ENCODE data around the gene PRCC.
"Not testable (repeated sequence)": the region's sequence is repeated elsewhere in the genome, so short reads cannot be mapped to it uniquely, and the experiment has no call there.

PRCC gene

DNA sequence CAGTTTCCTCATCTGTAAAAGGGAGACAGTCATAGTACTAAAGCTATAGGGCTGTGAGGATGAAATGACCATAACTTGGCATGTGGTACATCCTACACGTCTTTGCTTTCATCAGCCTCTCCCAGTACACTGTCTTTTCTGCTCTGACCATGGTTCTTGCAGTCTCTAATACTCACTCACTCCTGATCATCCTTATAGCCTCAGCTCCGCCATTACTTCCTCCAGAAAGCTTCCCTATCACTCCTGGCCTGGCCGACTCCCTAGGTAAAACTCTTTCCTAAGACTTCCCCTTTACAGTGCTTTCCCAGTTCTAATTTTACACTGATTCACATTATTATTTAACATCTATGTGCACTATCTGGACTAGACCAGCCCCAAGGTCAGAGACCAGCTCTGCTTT is 21.5 kb upstream of the PRCC start:
- no peak for DNase-seq

DNA sequence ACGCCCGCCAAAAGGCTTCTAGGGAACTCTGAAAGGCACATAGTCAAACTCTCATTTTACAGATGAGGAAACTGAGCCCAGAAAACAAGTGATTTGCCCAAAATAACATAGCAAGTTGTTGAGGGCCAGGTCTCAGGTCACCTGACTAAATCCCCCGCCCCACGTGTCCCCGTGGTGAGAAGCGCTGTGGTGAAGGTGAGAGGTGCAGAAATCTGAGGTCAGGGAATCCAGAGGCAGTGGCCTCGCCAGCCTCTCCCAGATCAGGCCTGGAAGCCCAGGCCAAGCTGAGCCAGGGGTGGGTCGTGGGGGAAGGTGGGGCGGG is 21.0 kb upstream of the PRCC start:
- DNase-seq = no peak

DNA sequence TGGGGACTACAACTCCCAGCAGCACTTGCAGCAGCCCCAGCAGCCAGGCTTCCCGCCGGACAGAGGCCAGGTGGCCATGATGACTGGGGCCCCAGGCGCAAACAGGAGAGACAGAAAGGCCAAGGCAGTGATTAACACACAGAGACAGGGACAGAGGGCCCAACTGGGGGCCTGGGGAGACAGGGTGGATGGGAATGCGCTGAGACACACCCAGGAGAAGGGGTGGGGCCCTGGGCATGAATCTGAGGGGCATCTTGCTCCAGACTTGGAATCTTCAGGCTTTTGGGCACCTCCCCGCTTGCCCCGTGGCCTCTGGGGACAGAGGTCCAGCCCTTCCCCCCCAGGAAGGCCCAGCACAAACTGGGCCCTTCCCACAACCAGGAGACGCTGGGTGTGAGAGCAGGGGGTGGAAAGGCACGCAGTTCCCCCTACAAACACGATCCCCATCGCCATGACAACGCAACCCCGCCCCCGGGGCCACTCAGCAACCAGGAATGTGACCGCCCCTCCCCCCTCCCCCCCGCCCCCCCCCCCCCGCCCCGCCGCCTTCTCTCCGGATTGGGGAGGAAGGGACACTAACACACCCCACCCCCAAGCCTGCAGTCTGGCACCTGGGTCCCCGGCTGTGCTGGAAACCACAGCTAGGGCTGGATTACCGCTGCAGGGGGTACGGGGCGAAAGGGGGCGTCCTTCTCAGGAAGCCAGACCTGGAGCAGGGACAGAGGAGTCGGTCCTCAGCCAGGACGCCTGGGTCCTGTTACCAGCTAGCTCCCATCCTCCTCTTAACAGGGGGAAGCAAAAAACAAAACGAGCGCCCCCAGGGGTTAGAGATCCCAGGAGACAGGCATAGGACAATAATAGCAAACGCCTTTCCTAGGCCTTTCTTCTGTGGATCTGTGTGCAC is 20.4 kb upstream of the PRCC start:
- peak; percentile 62 for DNase-seq

DNA sequence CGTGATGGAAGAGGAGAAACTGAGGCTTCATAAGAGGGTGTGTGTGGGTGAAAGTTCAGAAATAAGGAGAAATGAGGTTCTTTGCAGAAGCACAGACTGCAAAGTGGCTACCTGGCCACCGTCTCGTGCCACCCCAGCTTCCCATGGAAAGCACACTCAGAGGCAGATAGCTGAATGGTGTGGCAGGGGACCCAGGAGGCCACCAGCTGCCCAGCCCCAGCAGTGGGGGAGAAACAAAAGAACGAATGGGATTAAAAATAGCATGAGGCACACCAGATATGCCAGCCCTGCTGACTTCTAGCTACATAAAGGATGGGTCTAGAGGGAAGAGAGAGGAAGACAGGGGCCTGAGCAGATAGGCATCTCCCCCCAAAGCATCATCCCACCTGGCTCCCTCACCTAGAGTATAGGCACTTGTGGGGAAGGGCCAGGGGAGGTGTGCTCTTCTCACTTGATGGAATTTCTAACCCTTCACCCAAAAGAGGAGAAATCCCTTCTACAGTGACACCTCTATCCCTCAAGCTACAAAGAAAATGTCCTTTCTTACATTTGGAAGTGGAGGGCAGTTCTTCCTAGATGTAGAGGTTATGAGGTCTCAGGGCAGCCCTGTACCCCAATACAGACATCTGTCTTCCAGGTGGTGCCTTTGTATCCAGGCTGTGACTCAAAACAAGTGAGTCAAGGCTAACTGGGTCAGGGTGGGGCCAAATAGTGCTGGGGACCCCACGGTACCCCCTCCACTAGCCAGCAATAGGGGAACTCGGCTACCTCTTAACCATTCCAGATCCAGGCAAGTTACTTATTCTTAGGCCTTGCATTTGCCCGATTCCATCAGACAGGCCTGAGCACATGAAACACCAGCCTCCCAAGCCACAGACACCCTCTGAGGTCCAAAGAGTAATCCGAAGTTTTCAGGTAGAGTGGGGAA is 19.3 kb upstream of the PRCC start:
- no peak for DNase-seq

DNA sequence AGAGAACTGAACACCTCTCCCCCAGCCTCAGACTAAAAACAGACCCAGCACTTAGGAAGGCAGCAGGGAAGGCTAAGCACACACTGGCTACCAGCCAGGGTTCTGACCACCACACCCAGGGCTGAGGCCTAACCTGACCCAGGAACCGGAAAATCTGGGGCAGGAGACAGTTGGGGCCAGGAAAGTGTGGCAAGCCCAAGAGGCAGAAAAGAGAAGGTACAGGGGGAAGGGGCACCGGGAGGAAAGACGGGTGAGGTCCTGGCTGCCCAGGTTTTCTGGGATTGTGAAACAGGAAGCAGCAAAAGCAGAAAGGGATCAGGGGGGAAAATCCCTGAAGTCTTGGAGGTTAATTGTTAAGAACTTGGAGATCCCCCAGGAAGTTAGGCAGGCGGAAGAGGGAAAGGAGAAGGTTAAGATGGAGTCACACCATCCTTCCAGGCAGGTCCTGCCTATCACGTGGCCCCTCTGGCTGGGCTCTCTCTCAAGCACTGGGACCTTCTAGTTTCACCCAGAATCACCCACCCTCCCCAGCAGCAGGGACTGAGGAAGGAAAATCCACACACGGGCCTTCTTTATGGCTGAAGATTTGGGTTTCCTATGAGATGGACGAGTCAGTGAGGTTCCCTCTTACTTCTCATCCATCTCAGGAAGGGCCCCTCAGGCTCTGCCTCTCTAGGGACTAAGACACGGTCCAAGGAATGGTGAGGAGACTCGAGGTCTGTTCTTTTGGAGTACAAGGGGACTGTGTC is 18.5 kb upstream of the PRCC start:
- no peak for DNase-seq

DNA sequence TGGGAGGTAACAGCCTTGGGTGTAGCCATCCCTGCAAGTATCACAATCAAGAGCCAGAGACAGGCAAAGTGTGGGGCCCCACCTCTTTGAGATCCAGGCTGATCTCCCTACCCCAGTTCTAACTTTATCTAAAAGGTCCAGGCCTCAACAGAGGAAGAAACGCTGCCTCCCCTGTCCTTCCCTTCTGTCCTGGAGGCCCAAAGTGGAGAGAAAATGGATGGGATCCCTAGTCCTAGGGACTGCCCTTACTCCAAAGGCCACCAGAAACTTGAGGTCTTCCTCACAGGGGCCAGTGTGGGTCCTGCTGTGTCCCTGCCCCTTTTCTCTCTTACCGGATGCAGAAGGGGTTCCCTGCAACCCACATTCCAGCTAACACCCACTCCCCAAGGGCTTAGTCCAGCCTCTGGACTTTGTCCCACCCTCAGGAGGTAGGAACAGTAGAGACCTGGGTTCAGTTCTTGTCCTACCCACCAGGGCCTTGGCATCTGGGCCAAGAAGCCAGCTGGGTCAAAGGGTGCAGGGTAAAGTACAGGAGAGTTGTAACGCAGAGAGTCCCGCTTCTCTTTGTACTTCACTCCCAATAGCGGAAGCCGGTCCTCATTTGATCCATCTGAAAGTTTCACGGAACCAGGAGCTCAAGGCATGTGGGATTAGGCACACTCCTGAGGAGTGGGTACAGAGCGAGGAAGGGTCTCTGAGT is 17.8 kb upstream of the PRCC start:
- DNase-seq = no peak

DNA sequence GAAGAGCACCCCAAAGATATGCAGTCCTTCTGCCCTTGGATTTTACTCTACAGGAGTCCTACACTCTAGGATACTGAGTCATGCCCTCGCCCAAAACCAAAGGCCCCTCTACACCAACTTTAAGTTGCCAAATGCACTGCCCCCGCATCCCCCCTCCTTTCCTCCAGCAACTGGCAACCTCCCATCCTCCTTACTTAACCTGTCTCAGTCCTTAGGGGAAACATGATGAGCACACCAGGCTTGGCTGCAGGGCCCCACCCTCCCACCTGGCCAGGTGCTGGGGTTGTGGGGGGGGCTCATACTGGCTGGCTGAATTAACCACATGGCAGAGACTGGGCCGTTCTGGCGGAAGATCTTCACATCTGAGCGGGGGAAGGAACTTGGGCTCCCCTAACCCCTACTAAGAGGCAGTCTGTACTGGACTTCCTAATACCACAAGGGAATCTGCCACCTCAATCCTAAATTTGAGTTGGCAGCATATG is 17.1 kb upstream of the PRCC start:
- DNase-seq = peak; percentile 62

DNA sequence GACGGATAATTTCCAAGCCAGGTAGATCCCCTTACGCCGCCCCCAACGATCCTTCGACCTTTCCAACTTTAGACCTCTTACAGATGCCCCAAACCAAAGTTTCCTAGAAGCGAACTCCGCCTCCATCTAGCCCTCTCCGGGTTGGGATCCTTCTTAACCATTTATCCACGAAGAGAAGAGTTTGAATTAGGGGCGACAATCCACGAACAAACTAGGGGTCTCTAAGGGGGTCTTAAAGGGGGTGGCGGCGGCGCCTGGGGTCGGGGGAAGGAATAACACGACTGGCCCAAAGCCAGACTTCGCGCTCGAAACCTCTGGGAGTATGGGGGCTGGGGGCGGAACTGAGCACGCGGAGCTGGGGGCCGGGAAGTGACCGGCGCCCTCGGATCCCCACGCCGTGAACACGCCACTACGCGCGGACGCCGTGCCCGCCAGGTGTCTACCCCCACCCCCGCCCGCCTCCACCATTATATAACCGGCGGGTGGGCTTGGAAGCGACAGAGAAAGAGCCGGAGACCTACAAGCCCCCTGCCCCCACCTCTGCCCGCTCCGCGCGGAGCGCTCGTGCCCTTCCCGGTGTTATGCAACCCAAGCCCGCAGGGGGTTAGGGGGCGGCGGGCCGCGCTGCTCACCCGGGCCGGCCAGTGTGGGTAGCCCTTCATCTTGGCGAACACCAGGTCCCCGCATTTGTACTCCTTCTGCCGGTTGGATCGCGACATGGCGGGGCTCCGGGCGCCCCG is 16.5 kb upstream of the PRCC start:
- peak; percentile 45 for DNase-seq

DNA sequence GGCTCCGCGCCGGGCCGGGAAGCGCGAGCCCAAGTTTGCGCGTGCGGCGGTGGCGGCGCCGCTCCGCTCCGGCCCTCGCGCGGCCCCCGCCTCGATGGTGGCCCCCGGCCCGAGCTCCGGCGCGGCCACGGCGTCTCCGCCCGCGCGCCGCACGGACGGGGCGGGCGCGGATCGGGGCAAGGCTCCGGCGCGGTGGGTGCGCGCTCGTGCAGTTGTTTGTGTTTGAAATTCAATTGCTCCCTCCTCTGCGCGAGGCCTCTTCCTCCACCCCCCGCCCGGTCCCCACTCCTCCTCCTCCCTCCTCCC is 15.9 kb upstream of the PRCC start, which contains the start of gene HDGF:
Gene HDGF (minus strand): TSS at position 225 of the 306 bp plus-strand sequence. CDS start 246 bp downstream, outside the sequence.
- DNase-seq = no peak

DNA sequence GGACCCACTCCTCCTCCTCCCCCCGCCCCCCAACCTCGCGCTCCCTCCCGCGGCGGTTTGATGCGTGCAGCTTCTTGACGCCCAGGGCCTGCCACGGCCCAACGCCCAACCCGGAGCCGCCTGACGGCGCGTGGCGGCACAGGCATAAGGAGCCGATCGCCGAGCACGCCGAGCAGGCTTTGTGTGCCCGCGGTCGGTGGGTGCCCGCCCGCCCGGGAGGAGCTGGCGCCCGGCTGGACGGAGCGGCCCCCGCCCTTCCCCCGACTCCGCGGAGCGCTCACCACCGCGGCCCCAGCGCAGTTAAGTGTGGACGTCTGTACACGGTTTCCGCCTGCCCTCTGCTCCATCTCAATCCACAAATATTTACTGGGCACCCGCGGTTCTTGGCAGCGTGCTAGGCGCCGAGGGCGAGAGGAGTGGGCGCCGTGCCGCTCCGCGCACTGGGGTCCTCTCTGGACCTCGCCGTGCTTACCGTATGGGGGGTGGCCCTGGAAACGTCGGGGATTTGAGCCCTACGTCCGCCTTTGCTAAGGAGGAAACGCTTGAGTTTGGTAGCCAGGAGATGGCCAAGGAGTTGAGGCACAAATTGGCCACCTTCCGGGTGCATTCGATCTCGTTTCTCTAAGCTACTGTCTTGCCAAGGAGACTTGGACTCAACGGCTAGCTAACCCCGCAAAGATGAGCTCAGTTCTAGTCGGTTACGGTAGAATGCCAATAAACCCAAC is 15.4 kb upstream of the PRCC start:
- DNase-seq = peak; percentile 97

DNA sequence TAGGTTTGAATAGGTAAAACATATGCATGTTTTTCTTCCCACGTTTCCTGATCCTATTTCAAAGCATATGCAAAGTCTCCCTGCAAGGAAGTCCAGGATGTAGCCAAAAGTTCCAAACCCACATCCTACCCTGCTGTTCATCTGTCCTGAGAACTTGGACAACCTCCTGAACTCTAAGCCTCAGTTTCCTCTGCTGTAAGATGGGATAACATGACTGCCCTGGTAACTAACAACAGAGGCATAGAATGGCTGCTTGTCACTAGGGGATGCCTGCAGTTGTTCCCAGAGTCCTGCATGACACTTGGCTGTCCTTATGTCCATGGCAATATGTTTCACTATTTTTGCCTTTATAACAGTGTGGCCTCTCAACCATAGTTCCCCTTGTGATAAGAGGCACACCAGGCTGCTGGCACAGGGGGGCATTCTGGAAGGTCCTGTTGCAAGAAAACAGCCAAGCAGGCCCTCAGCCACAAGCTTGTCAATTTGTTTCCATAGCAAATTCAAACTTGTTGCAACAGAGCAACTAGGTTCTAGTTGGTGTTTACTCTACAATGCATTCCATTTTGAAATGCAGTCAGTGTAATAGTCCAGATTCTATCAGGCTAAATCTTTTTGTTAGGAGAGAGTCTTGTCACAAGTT is 14.4 kb upstream of the PRCC start:
- DNase-seq = no peak

DNA sequence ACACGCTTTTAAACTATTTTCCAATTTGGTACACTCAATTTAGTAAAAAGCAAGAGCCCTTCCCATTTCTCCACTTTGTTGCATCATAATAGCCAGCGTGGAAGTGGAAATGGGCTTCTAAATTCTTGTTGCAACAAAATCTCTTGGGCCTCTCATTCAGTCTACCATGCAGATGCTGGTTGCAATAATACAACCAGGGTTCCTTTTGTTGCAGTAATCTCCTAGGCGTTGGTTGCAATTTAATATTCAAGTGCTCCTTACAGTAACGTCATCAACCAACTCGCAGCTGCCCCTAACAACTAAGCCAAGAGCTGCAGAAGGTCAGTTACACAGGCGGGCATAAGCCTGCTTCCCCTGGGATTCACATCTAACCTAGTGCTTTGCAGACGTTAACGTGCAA is 13.1 kb upstream of the PRCC start:
- no peak for DNase-seq

DNA sequence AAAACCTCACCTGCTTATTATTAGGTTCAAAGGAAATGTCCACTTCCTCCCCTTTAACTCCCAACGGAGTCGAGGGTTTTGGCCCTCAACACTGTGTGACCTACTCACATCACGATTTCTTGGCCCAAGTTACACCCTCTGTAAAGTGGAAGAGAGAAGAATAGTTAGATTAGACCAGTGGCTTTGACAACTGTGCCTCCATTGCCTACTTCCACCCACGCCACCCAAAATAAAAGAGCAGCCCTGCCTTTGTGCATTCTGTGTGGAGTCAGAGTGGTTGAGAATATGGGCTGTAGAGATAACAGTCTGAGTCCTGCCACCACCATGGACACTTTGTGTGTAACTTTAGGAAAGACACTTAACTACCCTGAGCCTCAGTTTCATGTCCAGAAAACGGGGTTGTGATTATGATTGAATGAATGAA is 11.8 kb upstream of the PRCC start:
- DNase-seq = no peak

DNA sequence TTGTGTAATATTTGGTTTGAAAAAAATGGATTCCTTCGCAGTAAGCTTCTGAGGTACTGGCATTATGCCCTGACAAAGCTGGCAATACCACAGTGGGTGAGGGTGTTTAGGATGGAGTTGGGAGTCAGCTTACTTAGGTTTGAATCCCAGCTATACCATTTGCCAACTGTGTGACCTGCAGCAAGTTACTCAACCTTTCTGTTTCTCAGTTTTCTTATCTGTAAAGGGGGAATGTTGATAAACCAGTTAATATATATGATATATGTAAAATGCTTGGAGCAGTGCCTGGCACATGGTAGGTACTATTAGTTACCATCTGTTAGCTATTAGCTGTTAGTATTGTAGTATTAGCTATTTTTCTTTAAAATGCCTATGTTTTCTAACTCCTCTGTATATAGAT is 11.0 kb upstream of the PRCC start:
- DNase-seq = no peak

DNA sequence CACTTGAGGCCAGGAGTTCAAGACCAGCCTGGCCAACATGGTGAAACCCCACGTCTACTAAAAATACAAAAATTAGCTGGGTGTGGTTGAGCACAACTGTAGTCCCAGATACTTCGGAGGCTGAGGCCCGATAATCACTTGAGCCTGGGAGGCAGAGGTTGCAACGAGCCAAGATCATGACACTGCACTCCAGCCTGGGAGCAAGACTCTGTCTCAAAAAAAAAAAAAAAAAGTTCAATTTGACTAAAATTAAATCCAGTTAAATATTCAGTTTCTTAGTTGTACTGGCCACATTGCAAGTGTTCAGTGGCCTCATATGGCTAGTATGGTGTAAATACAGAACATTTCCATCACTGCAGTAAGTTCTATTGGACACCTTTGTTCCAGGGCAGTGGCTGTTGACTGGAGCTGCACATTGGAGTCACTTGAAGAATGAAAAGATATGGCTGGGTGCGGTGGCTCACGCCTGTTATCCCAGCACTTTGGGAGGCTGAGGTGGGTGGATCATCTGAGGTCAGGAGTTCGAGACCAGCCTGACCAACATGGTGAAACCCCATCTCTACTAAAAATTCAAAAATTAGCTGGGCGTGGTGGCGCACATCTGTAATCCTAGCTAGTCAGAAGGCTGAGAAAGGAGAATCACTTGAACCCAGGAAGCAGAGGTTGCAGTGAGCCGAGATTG is 9.6 kb upstream of the PRCC start:
- DNase-seq = not testable (repeated sequence)

DNA sequence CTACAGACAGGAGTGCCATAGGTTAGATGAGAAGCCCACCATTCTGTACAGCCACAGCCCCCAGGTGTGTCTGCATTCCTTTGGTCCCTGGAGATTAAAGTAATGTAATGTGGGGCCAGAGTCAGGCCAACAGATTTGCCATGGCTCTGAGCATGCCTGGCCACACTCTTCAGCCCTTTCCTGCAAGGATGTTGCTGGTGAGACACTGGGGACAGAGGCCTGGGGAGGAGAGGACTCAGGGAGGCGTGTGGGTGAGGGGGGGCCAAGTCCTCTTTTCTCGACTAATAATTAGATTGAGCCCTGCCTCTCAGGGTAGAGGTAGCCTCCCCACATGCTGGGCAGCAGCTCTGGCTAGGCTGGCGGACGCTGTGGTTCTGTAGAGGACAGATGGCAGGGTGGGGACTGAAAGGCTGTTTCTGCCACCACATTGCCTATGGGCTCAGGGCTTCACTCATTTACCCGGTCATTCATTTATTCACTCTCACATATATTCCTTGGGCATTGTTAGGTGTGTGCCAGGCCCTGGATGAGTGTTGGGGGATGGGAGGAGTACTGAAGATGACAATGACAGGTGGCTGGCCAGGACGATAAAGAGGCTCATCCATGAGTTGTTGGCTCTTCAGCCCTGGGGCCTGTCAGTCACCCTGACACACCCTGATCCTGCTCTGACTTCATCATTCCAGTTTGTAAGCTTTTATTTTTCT is 7.1 kb upstream of the PRCC start:
- DNase-seq = no peak

DNA sequence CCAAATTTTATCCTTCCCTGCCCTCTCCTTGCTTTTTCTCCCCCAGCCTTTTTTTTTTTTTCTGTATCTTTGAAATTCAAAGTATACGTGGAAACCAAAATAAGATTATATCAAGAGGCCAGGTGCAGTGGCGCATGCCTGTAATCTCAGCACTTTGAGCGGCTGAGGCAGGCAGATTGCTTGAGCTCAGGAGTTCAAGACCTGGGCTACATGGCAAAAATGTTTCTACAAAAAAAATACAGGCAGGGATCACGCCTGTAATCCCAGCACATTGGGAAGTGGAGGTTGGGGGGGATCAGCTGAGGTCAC is 6.6 kb upstream of the PRCC start:
- DNase-seq = no peak

DNA sequence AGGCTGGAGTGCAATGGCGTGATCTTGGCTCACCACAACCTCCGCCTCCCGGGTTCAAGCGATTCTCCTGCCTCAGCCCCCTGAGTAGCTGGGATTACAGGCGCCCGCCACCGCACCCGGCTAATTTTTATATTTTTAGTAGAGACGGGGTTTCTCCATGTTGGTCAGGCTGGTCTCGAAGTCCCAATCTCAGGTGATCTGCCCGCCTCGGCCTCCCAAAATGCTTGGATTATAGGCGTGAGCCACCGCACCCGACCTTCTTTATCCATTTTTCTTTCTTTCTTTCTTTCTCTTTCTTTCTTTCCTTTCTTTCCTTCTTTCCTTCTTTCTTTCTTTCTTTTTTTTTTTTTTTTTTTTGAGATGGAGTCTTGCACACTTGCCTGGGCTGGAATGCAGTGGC is 2.2 kb upstream of the PRCC start:
- not testable (repeated sequence) for DNase-seq

DNA sequence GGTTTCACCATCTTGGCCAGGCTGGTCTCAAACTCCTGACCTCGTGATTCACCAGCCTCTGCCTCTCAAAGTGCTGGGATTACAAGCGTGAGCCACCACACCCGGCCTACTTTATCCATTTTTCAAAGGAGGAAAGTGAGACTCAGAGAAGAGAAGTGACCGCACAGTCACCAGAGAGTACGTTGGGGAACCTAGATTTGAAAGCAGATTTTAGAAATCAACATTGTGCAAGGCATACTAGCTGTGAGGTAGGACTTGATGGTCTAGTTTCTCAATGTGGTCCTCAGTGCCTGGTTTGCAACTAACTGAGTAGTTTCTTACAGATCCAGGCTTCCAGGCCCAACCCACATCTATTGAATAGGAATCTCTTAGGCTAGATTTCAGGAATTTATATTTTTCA is 1.7 kb upstream of the PRCC start:
- DNase-seq = no peak
